Left ventricle myocardium inferior (tissue), 1 donor: ENCODE measurements around the gene TM7SF3. TPM values are rescaled to one million over a fixed set of nuclear protein-coding genes. Genes with fewer than 3 reads are reported as not detected.
A peak's percentile ranks its signal among the peaks of the same experiment; 100 is the strongest.

Source experiments
- DNase-seq: peaks from one replicate; pipeline ENCODE4 v3.0.0-alpha.2; 2020
- H3K27ac ChIP-seq: fragments of 200-600 bp; replicated peaks from 2 replicates; pipeline ENCODE4 v1.8.0; 2021
- H3K27me3 ChIP-seq: fragments of 200-600 bp; 2 replicates; pipeline ENCODE4 v1.8.0; 2021; ENCODE audit warnings: low read depth
- H3K36me3 ChIP-seq: fragments of 200-600 bp; 2 replicates; pipeline ENCODE4 v1.8.0; 2021
- H3K4me1 ChIP-seq: fragments of 200-600 bp; 2 replicates; pipeline ENCODE4 v1.8.0; 2021
- H3K4me3 ChIP-seq: fragments of 200-600 bp; 2 replicates; pipeline ENCODE4 v1.8.0; 2021; ENCODE audit warnings: mild to moderate bottlenecking, moderate library complexity
- H3K9me3 ChIP-seq: fragments of 200-600 bp; replicated peaks from 2 replicates; pipeline ENCODE4 v1.8.0; 2021
- intact Hi-C: fragments of 100-400 bp; cut with micrococcal nuclease; formaldehyde crosslinking; loops from one replicate; pipeline ENCODE4 v1.11.0; 2022
- total RNA-seq: library from RNA; stranded (reverse); fragmentation: NEBNext Ultra II Directional; extraction: Animal tissue kit (Norgen Biotek cat#: 25700); gene quantifications from one replicate; pipeline ENCODE4 v1.2.1, GENCODE V29; 2021
- TF ChIP-seq, protein P1 (sequence below): fragments of 200-600 bp; IDR thresholded peaks from 2 replicates; pipeline ENCODE4 v1.8.0; 2021; ENCODE audit warnings: antibody characterized with exemption, mild to moderate bottlenecking, borderline replicate concordance
- donor health status: DM: no; HTN: yes; CAD: no; lungs with severe emphysema.

Gene TM7SF3
- total RNA-seq, 1 donor from 2014 or later = 23.2 TPM

DNA sequence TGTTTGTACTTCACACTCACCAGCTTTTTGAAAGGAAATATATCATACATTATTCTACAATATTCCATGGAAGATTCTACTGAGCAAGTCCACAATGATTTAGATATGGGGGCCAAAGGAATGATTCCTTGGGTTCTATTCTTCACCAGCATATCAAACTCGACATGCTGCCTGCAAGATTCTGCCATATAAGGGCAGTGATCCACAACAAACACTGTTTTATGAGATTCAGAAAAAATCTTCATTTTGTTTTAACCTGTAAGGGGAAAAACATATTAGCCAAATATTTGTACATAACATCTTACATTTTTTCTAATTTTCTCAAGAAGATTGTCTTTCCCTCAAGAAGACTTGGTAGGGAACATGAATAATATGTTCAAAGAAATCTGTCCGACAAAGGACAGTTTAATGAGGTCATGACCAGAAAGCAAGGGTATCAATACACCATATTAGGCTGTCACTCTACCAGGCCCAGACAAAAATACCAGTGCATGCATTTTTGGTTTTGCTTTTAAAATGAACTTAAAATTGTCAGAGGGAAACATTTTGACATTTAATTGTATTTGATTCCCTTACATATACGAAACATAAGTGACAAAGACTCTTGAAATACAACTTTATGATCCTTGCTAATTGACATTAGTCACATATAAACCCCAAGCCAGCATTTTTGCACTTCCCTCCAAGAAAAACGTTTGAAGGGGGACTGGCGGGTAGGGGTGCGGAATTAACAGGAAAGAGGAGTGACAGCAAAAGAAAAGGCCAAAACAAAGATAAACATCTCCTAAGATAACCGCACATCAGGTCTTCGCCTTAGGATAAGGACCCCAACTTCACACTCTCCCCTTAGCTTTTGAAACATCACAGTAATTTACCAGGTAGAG is 77.4 kb downstream of the TM7SF3 start:
- TF ChIP-seq, protein P1, sequence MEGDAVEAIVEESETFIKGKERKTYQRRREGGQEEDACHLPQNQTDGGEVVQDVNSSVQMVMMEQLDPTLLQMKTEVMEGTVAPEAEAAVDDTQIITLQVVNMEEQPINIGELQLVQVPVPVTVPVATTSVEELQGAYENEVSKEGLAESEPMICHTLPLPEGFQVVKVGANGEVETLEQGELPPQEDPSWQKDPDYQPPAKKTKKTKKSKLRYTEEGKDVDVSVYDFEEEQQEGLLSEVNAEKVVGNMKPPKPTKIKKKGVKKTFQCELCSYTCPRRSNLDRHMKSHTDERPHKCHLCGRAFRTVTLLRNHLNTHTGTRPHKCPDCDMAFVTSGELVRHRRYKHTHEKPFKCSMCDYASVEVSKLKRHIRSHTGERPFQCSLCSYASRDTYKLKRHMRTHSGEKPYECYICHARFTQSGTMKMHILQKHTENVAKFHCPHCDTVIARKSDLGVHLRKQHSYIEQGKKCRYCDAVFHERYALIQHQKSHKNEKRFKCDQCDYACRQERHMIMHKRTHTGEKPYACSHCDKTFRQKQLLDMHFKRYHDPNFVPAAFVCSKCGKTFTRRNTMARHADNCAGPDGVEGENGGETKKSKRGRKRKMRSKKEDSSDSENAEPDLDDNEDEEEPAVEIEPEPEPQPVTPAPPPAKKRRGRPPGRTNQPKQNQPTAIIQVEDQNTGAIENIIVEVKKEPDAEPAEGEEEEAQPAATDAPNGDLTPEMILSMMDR = no peak
- intact Hi-C loops = no loop called here
- peaks cover 73% of the 10 kb centered on the region for H3K4me1 ChIP-seq
- peaks cover 4% of the 10 kb centered on the region for H3K36me3 ChIP-seq
- H3K27me3 ChIP-seq = no peaks in the 10 kb centered on the region
- peak overlapping the region; percentile 98 for H3K27ac ChIP-seq
- H3K9me3 ChIP-seq = no peaks in the 10 kb centered on the region
- no peak for DNase-seq
- H3K4me3 ChIP-seq = peak overlapping the region; percentile 93

DNA sequence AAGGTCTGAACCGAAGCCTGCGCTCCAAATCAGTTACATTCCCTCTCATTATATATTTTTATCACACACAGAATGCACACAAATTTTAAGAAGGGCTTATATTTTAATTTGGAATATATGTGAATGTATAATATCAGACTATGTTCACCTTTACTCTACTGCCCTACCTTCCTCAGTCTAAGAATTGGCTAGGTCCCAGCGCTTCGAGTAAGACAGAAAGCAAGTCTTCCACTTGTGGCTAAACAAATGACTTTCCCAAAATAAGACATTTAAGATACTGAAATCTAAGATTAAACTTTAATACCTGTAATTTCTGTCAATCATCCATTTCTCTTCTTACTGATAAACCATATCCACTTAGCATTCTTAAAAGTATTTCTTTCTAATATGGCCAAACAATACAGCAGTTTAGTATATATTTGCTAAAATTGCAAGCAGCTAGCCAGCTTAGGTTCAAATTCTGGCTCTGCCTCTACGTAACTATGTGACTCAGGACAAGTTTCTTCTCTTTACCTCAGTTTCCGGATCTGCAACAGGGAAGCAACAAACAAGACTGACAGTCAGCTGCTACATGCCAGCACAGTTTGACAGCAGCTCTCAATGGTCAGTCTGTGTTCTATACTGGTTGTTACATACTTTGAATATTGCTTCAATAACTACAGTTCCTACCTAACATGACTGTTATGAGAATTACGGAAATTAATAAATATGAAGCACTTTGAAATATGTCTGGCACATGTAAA is 78.4 kb downstream of the TM7SF3 start:
- TF ChIP-seq, protein P1 = no peak
- peaks cover 8% of the 10 kb centered on the region for H3K36me3 ChIP-seq
- no peak overlapping the region for H3K4me3 ChIP-seq
- H3K27me3 ChIP-seq = no peaks in the 10 kb centered on the region
- no peaks in the 10 kb centered on the region for H3K9me3 ChIP-seq
- peaks cover 63% of the 10 kb centered on the region for H3K4me1 ChIP-seq
- intact Hi-C loops = no loop called here
- no peak for DNase-seq
- H3K27ac ChIP-seq = no peak overlapping the region

DNA sequence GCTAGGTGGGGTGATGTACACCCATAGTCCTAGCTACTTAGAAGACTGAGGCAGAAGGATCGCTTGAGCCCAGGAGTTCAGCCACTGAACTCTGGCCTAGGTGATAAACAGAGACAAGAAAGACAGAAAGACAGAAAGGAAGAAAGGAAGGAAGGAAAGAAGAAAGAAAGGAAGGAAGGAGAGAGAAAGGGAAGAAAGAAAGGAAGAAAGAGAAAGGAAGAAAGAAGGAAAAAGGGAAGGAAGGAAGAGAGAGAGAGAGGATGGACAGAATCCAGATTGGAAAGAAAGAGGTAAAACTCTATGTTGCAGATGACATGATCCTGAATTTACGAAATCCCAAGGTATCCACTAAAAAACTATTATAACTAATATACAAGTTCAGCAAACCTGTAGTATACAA is 84.6 kb downstream of the TM7SF3 start:
- Histone ChIP-seq H3K36me3 (peaks cover 48% of the 10 kb centered on the region), H3K27me3 (no peaks in the 10 kb centered on the region), H3K9me3 (no peaks in the 10 kb centered on the region), H3K4me1 (peaks cover 7% of the 10 kb centered on the region), H3K4me3 (no peak overlapping the region), H3K27ac (no peak overlapping the region)
- intact Hi-C loops = no loop called here
- TF ChIP-seq, protein P1 = no peak
- no peak for DNase-seq

DNA sequence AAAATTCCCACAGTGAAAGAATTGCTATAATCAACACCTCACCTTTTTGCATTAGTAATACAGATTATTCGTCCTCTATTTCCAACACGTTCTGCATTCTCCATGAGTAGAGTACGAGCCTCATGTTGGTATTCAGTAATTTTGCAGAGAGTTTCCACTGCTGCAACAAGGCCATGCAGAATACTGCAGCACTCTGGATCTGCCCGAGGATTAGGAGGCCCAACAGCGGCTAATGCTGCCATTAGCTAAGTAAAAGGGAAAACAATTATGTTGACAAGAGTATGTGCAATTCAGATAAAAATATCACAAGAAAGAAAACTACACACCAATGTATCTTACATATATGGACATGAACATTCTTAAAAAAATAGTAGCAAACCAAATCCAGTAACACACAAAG is 85.5 kb downstream of the TM7SF3 start:
- Histone ChIP-seq H3K4me1 (no peaks in the 10 kb centered on the region), H3K27me3 (no peaks in the 10 kb centered on the region), H3K9me3 (no peaks in the 10 kb centered on the region), H3K27ac (no peak overlapping the region), H3K4me3 (no peak overlapping the region), H3K36me3 (peaks cover 54% of the 10 kb centered on the region)
- DNase-seq = no peak
- intact Hi-C loops = no loop called here
- TF ChIP-seq, protein P1 = no peak

Other genes starting within 250 kb of the TM7SF3 start
- gene ITPR2, start 181.2 kb downstream of the TM7SF3 start, total RNA-seq = 15.8 TPM
- gene INTS13, start 76.4 kb downstream of the TM7SF3 start, total RNA-seq = 24.4 TPM
- 33.9 TPM for gene FGFR1OP2, start 75.9 kb downstream of the TM7SF3 start, total RNA-seq
- 53.6 TPM for gene MED21, start 8.2 kb upstream of the TM7SF3 start, total RNA-seq
- not detected for gene C12orf71, start 68.2 kb upstream of the TM7SF3 start, total RNA-seq
- 75.4 TPM for gene STK38L, start 229.9 kb upstream of the TM7SF3 start, total RNA-seq